DMS153 treated with DMSO at 0.1 percent for 48 hours (cell line): ENCODE results near the gene BICDL1.

ENCODE experiments used
- DNase-seq: peaks from one replicate; lab custom pipeline; 2025; ENCODE audit not compliant: unreplicated experiment; lab: John Stamatoyannopoulos, UW

Gene BICDL1

GRCh38 chr12:120121766-120122293, 132.8 kb downstream of the BICDL1 start:
- no peak for DNase-seq

DNA sequence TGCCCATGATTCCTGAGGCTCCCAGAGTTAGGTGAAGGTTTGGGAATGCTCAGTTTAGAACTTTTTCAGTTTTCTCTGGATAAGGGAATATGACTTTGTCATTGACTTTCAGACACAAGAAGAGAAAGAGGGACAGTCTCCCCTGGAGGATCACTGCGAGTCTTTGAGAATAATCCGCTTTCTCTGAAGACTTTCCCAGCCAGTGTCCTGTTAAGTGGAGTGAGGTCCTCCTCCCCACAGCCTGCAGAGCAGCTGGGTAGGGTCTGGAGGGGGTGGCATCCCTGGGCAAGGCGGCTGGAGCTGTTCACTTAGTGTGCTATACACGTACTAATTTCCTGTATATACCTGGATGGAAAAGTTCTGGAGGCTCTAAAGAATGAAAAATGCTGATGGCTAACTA, 136.0 kb downstream of the BICDL1 start:
- no peak for DNase-seq

DNA sequence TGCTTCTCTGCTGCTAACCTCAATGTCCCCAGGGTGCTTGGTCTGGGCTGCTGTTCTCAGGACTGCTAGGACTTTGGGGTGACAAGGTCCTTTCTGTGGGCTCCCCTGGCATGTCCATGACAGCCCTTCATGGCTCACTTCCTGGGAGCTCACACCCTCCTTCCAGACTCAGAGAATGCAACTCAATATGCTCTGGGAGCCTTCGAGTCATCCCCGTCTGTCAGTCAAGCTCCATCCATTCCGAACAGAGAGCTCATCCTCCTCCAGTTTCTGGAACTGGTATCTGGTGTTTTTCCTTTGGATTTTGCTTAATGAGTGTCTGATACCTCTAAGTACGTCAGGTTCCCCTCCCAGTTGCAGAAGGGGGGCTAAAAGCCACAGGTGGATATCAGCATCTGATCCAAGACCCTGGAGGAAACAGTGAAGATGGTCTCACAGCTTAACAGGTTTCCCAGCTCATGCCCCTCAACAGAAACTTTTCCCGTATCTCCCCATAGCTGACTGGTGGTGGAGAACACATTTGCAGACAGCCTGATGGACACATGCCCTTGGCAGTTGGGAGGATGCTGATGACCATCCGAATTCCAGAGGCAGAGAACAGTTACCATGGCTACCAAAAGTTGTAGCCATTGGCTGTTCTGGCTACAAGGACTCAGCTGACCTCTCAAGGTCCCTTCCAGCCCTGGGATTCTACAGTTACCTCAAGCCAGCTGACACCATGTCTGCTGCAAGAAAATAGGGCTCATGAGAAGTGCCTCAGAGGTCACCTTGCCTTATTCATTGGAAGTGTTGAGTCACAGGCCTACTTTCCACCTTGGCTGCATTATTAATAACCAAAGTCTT, 137.0 kb downstream of the BICDL1 start:
- DNase-seq: no peak

- DNase-seq: no peak
These were observed 137.6 kb downstream of the BICDL1 start for GRCh38 chr12:120126635-120127005.

DNA sequence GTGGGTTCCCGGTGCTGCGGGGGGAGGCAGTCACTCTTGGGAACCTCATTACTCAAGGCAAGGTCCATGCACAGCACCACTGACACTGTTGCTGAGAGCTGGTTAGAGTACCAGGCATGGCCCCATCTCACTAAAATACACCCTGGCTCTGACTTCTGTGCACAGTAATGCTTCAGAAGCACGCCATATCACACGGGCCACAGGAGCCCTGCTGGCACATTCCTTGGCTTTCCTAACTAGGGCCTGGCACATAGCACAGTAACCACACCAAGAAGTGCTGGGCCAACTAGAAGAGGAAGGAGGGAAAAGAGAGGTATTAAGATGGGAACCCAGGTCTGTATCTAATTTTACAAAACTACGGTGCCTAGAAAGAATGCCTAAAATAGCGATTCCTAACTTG, 141.0 kb downstream of the BICDL1 start:
- DNase-seq: no peak

GRCh38 chr12:120131116-120131515, 142.1 kb downstream of the BICDL1 start:
- DNase-seq: no peak

DNA sequence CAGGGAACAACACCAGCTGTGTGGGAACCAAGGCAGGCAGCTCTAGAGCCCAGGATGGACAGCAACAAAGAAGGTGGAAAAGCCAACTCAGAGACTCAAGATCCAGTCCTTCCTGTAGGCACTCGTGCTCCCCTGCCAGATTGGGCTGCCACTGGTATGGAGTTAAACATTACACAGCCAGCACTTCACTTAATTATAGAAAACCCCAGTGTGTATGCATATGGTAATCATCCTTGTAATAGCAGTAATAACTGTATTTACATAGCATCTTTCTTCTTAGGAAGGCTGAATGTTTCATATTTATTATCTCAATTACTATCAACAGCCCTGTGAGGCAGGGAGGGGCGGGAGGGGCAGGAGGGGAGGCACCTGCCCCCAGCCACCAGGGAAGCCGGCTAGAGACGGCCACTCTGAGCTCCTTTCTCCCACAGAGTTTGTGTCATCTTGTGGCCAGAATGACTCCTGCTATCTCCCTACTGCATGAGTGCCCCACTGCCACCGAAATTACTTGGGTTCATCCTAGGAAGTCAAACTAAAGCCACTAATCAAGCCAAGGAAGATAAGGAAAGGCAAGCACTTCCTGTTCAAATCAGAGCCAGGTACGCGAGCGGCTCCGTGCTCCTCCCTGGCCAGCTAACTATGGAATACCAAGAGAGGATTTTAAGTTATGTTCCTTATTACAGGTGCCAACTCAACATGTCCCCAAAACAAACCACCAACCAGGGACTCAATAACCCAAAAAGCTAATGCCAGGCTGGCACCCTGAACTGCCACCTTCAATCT, 143.2 kb downstream of the BICDL1 start:
- no peak for DNase-seq

DNA sequence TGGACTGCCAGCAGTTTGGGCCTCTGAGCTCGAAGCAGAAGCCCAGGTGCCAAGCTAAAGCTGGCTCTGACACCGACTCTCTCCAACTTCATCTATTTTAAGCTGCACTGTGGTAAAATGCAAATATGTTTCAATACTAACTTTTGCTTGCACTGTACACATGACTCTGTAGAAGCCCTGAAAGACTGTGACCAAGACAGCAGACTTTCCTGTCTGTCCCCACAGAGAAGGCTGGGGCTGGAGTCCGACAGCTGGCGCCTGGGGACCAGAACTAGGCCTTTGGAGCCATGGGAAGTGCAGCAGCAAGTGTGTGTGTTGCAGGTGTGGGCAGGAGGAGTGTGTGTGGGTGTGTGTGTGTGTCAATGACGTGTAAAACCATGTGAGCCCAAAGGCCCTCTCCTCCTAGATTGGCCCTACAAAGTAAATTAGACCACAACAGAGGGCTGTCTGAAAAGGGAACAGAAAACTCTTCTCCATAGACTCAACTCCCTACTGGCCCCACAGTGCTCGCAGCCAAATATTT, 143.9 kb downstream of the BICDL1 start:
- no peak for DNase-seq

DNA sequence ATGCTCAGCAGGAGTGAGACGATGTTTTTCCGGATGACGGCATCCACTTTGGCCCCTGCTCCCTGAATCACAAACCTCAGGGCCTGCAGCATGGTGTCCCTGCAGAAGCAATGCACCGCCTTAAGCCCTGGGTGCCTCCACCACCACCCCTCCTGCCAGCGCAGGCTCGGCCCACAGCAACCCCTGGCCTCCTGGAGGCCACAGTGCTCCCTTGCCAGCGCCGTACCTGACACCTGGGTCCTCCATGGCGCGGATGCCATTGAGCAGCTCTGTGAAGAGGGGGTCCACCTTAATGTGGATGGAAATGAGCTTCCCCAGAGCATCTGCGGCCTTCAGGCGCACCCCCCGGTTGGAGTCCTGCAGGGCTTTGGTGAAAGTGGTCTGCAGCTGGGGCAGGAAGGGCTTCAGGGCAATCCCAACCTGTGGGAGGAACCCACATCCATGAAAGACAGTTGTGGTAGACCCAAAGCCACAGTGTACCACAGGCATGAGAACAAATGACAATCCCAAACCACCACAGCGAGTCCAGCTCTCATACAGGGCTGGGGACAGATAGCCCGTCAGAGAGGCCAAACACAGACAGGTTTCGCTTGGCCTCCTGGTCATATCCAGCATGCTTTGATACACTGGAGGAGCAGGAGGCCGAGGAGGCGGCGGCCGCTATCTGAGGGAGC, 145.4 kb downstream of the BICDL1 start:
- DNase-seq: no peak

DNA sequence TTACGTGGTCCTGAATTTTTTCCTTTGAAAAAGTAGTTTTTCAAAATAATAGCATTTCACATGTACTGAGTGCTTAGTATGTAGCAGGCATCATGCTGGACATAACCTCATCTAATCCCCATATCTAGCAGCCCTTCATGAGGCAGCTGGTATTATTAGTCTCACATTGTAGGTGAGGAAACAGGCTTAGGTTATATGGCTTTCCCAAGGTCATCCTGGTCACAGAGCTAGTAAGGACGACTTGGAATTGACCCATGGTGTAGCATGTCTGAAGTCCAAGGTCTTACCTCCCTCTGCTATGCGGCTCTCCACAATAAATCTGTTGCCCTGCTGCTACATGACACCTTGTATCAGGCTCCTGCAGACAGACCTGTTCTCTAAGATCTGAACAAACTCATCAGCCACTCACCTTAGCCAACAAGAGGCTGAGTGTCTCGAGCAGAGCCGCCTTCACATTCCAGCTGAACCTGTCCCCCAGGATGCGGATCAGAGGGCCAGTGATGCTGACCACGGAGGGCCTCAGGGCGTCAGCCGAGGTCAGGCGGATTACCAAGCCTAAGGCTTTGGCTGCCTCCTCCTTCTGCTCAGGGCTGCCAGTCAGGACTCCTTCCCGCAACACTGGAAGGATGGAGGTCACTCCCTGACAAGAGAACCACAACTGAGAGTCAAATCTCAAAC, 147.2 kb downstream of the BICDL1 start:
- no peak for DNase-seq

DNA sequence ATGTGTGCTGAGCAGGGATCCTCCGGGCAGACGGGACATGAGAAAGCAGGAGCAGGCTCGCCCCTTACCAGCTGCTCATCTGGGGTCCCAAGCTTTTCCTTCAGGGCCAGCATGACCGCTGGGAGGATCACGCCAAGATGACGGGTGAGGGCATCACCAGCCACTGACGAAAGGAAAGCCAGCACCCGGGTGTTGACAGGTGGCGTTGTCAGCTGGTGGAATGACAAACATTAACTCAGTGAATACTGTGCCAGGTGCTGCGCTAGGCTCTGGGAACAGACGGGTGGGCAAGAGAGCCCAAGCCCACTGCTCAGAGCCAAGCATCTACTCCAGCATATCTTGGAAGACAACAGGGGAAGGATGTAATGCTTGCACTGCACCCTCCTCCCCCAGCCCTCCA, 148.8 kb downstream of the BICDL1 start:
- no peak for DNase-seq

- DNase-seq: no peak
These were observed 149.3 kb downstream of the BICDL1 start for GRCh38 chr12:120138366-120138765.

- no peak for DNase-seq
These were observed 150.9 kb downstream of the BICDL1 start for GRCh38 chr12:120139958-120140357.

- DNase-seq: no peak
These were observed 151.6 kb downstream of the BICDL1 start for GRCh38 chr12:120140603-120141002.

DNA sequence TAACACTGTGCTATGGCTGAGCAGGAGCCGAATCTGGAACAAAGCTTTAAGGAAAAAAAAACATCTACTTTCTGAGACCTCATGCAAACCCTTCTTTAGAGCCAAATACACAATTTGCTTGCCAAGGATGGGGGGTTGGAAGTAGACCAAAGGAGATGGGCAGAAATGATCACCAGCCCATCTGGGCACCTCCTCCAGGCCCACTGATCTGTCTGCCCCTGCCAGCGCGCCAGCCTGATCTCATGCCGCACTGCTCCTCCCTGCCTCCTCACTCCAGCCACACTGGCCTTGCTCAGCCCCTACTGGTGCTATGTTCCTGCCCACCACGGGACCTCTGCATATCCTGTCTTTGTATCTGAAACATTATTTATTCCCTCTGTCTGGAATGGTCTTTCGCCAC, 152.3 kb downstream of the BICDL1 start:
- DNase-seq: no peak

DNA sequence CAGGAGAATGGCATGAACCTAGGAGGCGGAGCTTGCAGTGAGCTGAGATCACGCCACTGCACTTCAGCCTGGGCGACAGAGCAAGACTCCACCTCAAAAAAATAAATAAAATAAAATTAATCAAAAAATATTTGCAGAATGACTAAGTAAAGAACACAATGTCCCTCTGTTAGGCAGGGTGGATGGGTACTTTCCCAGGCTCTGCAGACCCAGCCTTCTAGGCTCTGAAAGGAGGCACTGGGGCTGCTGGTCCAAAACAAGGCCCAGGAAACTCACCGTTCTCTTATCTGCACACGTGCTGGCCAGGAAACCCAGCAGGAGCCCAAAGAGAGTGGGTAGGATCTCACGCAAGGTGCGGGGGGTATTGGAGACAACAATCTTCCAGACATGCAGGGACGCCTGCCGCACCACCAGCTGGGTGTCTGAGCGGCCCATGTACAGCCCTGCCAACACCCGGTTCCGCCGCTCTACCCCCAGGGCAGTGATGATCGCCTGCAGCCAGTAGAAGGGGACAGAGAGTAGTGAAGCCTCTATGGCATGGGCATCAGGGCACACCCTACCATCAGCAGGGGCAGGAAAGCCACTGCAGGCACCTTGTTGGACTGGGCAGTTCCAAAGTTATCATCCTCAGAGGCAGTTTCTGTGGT, 153.3 kb downstream of the BICDL1 start:
- DNase-seq: no peak
